IMR-90 (cell line): Measurements from ENCODE around the gene JPH4.

Source experiments
- BHLHE40 ChIP-seq: fragments of 150-350 bp; IDR thresholded peaks from 2 replicates; pipeline ENCODE4 v1.6.1; 2016; ENCODE audit warnings: mild to moderate bottlenecking, low read depth, low read length
- CEBPB ChIP-seq: IDR thresholded peaks from 2 replicates; pipeline ENCODE4 v1.6.1; 2012; ENCODE audit warnings: low read depth, low read length, improper control_type of control experiment
- FOS ChIP-seq: fragments of 150-350 bp; IDR thresholded peaks from 2 replicates; pipeline ENCODE4 v1.6.1; 2016; ENCODE audit warnings: low read depth, low read length
- MAFK ChIP-seq: IDR thresholded peaks from 2 replicates; pipeline ENCODE4 v1.6.1; 2012; ENCODE audit warnings: low read depth, low read length, improper control_type of control experiment
- MAZ ChIP-seq: IDR thresholded peaks from 2 replicates; pipeline ENCODE4 v1.6.1; 2012; ENCODE audit warnings: low read depth, mild to moderate bottlenecking, low read length, improper control_type of control experiment, moderate library complexity, borderline replicate concordance
- MXI1 ChIP-seq: IDR thresholded peaks from 2 replicates; pipeline ENCODE4 v1.6.1; 2012; ENCODE audit warnings: low read depth, mild to moderate bottlenecking, low read length, moderate library complexity, borderline replicate concordance
- POLR2A ChIP-seq: IDR thresholded peaks from 2 replicates; pipeline ENCODE4 v1.6.1; 2012; ENCODE audit warnings: mild to moderate bottlenecking, low read depth, low read length
- RAD21 ChIP-seq: IDR thresholded peaks from 2 replicates; pipeline ENCODE4 v1.6.1; 2012; ENCODE audit warnings: low read length, improper control_type of control experiment
- RCOR1 ChIP-seq: IDR thresholded peaks from 2 replicates; pipeline ENCODE4 v1.6.1; 2012; ENCODE audit warnings: mild to moderate bottlenecking, low read length, improper control_type of control experiment; ENCODE audit not compliant: insufficient replicate concordance
- RFX5 ChIP-seq: IDR thresholded peaks from 2 replicates; pipeline ENCODE4 v1.8.0; 2012; ENCODE audit warnings: low read depth, mild to moderate bottlenecking, low read length, moderate library complexity
- SMC3 ChIP-seq: fragments of 150-350 bp; IDR thresholded peaks from 2 replicates; pipeline ENCODE4 v1.6.1; 2016; ENCODE audit warnings: low read depth, mild to moderate bottlenecking, antibody characterized with exemption, low read length, moderate library complexity
- USF2 ChIP-seq: fragments of 150-350 bp; IDR thresholded peaks from 2 replicates; pipeline ENCODE4 v1.6.1; 2017; ENCODE audit warnings: mild to moderate bottlenecking, antibody characterized with exemption, low read length, low read depth
- TF ChIP-seq, protein P1 (sequence below): conservative IDR thresholded peaks from 2 replicates; pipeline ENCODE4 v1.5.1; 2012; ENCODE audit warnings: mild to moderate bottlenecking, low read depth, low read length, improper control_type of control experiment
- TF ChIP-seq, protein P2 (sequence below): fragments of 150-350 bp; IDR thresholded peaks from 2 replicates; pipeline ENCODE4 v1.6.1; 2016; ENCODE audit warnings: low read depth, mild to moderate bottlenecking, low read length, moderate library complexity, borderline replicate concordance

- TF ChIP-seq, protein P1, sequence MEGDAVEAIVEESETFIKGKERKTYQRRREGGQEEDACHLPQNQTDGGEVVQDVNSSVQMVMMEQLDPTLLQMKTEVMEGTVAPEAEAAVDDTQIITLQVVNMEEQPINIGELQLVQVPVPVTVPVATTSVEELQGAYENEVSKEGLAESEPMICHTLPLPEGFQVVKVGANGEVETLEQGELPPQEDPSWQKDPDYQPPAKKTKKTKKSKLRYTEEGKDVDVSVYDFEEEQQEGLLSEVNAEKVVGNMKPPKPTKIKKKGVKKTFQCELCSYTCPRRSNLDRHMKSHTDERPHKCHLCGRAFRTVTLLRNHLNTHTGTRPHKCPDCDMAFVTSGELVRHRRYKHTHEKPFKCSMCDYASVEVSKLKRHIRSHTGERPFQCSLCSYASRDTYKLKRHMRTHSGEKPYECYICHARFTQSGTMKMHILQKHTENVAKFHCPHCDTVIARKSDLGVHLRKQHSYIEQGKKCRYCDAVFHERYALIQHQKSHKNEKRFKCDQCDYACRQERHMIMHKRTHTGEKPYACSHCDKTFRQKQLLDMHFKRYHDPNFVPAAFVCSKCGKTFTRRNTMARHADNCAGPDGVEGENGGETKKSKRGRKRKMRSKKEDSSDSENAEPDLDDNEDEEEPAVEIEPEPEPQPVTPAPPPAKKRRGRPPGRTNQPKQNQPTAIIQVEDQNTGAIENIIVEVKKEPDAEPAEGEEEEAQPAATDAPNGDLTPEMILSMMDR = no peak
- TF ChIP-seq RAD21 (no peak), POLR2A (no peak), RFX5 (no peak), MXI1 (no peak), CEBPB (no peak), MAFK (no peak), MAZ (no peak), FOS (no peak), USF2 (no peak), BHLHE40 (no peak), SMC3 (no peak), RCOR1 (no peak)
- TF ChIP-seq, protein P2, sequence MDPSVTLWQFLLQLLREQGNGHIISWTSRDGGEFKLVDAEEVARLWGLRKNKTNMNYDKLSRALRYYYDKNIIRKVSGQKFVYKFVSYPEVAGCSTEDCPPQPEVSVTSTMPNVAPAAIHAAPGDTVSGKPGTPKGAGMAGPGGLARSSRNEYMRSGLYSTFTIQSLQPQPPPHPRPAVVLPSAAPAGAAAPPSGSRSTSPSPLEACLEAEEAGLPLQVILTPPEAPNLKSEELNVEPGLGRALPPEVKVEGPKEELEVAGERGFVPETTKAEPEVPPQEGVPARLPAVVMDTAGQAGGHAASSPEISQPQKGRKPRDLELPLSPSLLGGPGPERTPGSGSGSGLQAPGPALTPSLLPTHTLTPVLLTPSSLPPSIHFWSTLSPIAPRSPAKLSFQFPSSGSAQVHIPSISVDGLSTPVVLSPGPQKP = no peak
Observed at GRCh38 chr14:23612802-23613201, 34.2 kb upstream of the JPH4 start.
